Stimulated activated naive CD8-positive, alpha-beta T cell treated with anti-CD3 and anti-CD28 coated beads, Interleukin-15, amount 100 ng/mL, for 72 hours (primary cell): Measurements from ENCODE around the gene SFTPA2.
"Not testable (repeated sequence)": the region's sequence is repeated elsewhere in the genome, so short reads cannot be mapped to it uniquely, and the experiment has no call there.

Experiments
- ATAC-seq: fragments of 150-1000 bp; cut with Tn5 transposase; 2 replicates; pipeline ENCODE4 v1.10.0; 2021; ENCODE audit warnings: mild to moderate bottlenecking, moderate library complexity
- DNase-seq, 2 donors: peaks; one replicate each; pipeline ENCODE4 v3.0.0; 2021 to 2022
- H3K27ac Mint-ChIP-seq, 2 donors: one replicate each; pipeline ENCODE4 v1.8.0; 2022; ENCODE audit warnings: mild to moderate bottlenecking in 2 of 2, mixed read lengths in 2 of 2, moderate library complexity in 2 of 2
- H3K27me3 Mint-ChIP-seq: one replicate; pipeline ENCODE4 v1.8.0; 2022; ENCODE audit warnings: mixed read lengths
- H3K4me1 Mint-ChIP-seq: one replicate; pipeline ENCODE4 v1.8.0; 2022; ENCODE audit warnings: mild to moderate bottlenecking, mixed read lengths
- H3K4me3 Mint-ChIP-seq, 2 donors: one replicate each; pipeline ENCODE4 v1.8.0; 2022; ENCODE audit warnings: mild to moderate bottlenecking in 2 of 2, mixed read lengths in 2 of 2, moderate library complexity in 1 of 2
- H3K9me3 Mint-ChIP-seq, 2 donors: one replicate each; pipeline ENCODE4 v1.8.0; 2022; ENCODE audit warnings: mixed read lengths in 2 of 2

The SFTPA2 gene

DNA sequence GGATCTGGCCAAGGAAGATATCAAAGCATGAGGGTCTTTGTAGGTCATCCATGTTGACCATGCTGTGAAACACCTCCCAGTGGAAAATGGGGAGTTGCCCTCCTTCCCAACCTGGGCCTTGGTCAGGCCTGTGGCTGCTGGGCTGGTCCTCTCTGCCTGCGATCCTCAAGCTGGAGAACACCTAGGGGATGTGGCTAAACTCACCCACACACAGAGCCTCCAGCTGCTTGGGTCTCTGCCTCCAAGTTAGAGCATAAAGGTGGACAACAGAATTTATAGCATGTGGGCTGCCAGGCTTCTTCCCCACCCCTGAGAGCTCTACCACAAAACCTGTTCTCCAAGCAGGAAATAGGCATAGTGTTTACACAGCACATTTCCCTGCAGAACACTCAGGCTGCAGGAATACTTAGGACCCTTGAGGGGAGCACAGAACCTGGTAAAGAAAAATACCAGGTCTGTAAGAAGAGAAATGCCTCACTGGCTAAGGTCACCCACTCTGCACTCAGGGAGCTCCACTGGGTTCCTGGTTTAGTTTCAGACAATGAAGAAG, at the start of gene SFTPA2:
TSS of gene SFTPA2 (minus strand) at position 248 of the 550 bp plus-strand sequence. CDS start 924 bp downstream, outside the sequence.
- ATAC-seq (no peak), DNase-seq (no peak)
- peaks cover 11% of the 10 kb centered on the region for H3K4me1 Mint-ChIP-seq
- H3K4me3 Mint-ChIP-seq: no peak within 1 kb of the TSS
- H3K27me3 Mint-ChIP-seq: peaks cover 28% of the 10 kb centered on the region
- H3K9me3 Mint-ChIP-seq: no peaks in the 10 kb centered on the region
- H3K27ac Mint-ChIP-seq: no peak within 1 kb of the TSS

DNA sequence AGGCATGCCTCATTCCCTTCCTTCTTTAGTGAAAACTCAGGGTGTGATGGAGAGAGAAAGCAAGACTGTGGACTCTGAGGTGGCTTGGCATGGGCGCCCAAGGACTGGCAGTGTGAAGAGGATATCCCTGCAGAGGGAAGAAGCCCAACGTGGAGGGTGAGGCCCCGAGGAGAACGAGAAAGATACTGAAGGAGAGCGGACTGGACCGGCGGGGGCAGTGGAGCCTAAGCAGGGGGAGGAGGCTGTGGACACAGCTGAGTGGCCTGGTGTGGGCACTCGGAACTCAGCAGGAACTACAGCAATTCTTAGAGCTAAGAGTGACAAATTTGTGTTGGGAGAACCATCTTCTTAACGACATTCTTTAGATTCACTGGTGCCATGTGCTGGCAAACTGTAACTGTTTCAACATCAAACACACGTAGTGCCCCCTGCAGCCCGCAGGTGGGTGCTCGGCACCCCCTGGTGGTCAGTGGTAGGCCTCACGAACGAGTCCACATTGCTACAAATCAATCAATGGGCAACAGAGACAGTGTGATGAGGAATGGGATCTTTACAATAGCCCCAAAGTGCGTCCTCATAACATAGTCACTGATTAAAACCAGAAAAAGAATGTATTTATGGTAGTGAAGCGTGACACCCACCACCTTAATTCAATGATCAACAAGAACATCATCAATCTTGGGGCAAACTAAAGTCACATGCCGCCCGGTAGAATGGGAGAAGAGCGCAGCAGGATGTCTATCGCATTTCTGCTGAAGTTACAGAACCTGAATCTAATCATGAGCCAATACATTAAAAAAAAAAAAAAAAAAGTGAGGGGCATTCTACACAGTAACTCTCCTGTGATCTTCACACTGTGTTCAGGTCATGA, 48.5 kb upstream of the SFTPA2 start:
- Mint-ChIP-seq H3K27ac (no peak overlapping the region), H3K4me1 (no peaks in the 10 kb centered on the region), H3K4me3 (no peak overlapping the region), H3K9me3 (peaks cover 0 to under 1% of the 10 kb centered on the region in 2 donors), H3K27me3 (peaks cover 9% of the 10 kb centered on the region)
- ATAC-seq (peak; percentile 71), DNase-seq (peak; percentile 40 to 60)

DNA sequence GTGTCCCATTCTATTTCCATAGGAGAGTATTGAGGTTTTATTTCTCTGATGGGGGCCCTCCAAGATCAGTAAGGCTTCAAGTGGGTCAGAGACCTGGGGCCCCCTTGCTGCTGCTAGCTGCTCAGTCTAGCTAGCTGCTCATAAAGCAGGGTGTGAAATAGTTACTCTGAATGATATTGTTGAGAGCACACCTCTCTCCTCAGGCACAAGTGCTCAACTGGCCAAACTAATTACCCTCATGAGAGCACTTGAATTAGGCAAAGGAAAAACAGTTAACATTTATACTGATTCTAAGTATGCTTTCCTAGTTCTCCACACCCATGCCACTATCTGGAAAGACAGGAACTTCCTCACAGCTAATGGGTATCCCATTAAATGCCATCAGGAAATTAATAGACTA, 45.1 kb upstream of the SFTPA2 start:
- Mint-ChIP-seq H3K9me3 (peaks cover 0 to 10% of the 10 kb centered on the region in 2 donors), H3K4me3 (no peak overlapping the region), H3K27ac (no peak overlapping the region), H3K27me3 (peaks cover 20% of the 10 kb centered on the region), H3K4me1 (no peaks in the 10 kb centered on the region)
- ATAC-seq (no peak), DNase-seq (no peak)

DNA sequence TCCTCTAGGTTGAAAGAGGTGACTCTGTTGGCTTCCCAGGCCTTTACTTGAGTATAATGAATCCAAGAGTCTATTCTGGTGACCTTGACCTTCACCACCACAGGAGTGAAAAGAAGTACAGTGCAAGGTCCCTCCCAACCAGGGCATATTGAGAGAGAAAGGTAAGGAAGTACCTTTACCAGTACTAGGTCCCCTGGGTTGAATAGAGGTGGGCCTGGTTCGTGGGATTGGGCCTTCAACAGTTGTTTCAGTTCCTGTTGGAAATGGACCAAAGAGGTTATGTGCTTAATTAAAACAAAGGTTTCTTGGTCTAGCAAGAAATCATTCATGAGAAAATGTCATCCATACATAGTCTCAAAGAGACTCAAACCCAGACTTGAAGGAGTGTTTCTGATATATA, 44.1 kb upstream of the SFTPA2 start:
- Mint-ChIP-seq H3K27me3 (peaks cover 21% of the 10 kb centered on the region), H3K4me1 (no peaks in the 10 kb centered on the region), H3K9me3 (peaks cover 0 to 10% of the 10 kb centered on the region in 2 donors), H3K27ac (peak overlapping the region in 1 of 2 donors; percentile 9), H3K4me3 (no peak overlapping the region)
- ATAC-seq (no peak), DNase-seq (no peak)

DNA sequence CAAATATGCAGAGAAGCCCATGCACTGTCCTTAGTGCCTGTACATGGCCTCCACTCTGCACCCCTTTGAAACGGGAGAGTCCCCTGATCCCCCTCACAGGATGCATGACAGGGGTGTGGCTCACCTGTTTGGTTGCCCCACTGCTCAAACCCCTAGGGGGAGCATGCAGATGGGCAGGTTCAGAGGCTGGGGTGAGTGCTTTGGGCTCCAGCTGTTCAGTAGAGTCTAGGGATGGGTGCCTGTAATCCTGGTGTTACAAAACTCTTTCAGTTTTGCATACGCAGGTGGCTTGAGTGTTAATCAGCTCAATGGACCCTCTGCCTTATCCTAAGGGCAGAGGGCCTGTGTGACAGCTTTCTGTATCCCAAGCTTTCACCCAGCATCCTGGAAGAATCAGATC, 42.7 kb upstream of the SFTPA2 start:
- Mint-ChIP-seq H3K4me3 (no peak overlapping the region), H3K27me3 (peaks cover 21% of the 10 kb centered on the region), H3K9me3 (peaks cover 5 to 12% of the 10 kb centered on the region in 2 donors), H3K27ac (no peak overlapping the region), H3K4me1 (no peaks in the 10 kb centered on the region)
- DNase-seq (no peak), ATAC-seq (peak; percentile 28)

DNA sequence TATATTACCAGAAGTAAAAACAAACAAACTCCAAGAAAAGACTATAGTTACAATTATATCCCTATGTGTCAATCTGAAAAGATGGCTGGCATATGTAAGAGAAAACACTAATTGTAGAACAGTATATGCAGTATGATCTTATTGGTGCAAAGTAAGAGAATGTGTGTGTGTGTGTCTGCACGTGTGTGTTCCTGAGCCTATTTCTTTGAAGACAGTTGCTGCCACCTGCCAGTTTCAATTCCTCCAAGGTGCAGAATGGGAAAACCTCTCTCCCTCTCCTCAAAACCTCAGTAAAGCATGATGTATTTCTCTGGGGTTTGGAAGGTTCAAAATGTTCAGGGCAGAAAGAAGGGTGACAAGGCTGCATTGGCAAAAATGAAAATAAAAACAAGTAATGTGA, 41.7 kb upstream of the SFTPA2 start:
- peaks cover 13% of the 10 kb centered on the region for H3K27me3 Mint-ChIP-seq
- H3K4me3 Mint-ChIP-seq: no peak overlapping the region
- ATAC-seq (no peak), DNase-seq (no peak)
- H3K27ac Mint-ChIP-seq: no peak overlapping the region
- peaks cover 11 to 22% of the 10 kb centered on the region in 2 donors for H3K9me3 Mint-ChIP-seq
- H3K4me1 Mint-ChIP-seq: no peaks in the 10 kb centered on the region

DNA sequence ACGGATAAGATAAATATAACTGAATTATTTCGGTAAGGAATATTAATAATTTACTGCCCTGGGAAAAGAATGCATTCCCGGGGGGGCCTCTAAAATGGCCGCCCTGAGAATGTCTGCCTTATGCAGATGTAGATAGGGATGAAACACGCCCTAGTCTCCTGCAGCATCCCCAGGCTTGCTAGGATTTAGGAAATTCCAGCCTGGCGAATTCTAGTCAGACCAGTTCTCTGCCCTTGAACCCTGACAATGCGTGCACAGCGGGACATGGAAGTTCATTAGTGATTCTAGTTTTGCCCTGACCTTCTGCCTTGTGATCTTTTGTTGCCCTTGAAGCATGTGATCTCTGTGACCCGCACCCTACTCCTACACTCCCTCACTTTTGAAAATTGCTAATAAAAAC, 39.4 kb upstream of the SFTPA2 start:
- ATAC-seq: not testable (repeated sequence)

DNA sequence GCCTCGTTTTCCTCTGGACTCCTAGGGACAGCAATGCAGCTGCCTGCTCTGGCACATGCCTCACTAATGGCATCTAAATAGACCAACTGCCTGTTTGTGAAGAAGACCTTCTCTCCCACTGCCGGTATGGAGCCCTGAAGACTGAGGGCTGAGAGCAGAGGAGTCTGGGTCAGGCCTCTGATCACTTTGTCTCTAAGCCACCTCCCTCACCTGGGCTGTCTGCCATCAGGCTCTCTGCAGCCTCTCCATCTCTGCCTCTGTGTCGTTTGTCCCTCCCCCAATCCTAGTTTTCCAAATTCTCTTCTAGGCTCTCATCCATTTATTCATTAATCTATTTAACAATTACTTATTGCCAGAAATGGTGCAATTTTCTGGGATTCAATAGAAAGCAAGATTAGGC, 35.3 kb upstream of the SFTPA2 start:
- no peak overlapping the region for H3K27ac Mint-ChIP-seq
- H3K4me1 Mint-ChIP-seq: no peaks in the 10 kb centered on the region
- no peak for DNase-seq
- peaks cover 11 to 13% of the 10 kb centered on the region in 2 donors for H3K9me3 Mint-ChIP-seq
- H3K27me3 Mint-ChIP-seq: peaks cover 17% of the 10 kb centered on the region
- no peak overlapping the region for H3K4me3 Mint-ChIP-seq
- ATAC-seq: no peak

More for the DNA sequence above, 39.4 kb upstream of the SFTPA2 start:
- peaks cover 11 to 23% of the 10 kb centered on the region in 2 donors for H3K9me3 Mint-ChIP-seq
- H3K4me3 Mint-ChIP-seq, DNase-seq, H3K27ac Mint-ChIP-seq, H3K4me1 Mint-ChIP-seq: not testable (repeated sequence)
- peaks cover 23% of the 10 kb centered on the region for H3K27me3 Mint-ChIP-seq

DNA sequence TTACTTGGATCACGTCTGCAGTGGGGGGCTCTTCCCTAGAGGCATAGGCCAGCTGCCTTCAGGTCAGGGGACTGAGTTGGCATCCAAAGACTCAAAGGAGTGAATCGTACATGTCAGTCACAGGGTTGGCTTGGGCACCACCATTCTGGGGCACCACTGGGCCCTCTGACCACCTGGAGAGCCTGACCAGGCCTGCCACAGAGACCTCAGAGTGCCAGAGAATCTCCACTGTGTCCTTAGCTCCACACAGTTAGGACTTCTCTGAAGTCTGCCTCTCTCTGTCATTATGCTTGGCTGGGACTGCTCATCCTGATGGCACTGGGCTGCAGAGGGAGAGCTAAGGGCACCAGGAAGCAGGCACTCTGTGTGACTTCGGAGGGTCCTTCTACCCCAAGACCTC, 34.4 kb upstream of the SFTPA2 start:
- ATAC-seq, H3K4me3 Mint-ChIP-seq: not testable (repeated sequence)
- peaks cover 23% of the 10 kb centered on the region for H3K27me3 Mint-ChIP-seq

DNA sequence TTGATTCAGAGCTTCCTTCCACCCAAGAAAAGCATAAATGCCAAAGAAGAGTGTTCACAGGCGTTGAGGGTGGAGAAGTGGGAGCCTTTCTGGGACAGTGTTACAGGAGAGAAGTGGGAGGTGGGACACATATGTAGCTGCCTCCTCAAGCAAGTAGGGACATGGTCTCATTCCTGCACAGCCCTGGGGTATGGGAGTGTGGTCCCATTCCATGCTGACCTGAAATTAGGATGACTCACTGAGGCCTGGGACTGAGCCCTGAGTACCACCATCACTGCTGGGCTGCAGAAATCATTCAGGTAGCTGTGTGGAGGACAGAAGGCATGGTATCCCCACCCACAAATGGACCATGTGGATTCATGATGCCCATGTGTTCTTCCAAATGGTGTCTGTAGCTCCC, 33.2 kb upstream of the SFTPA2 start:
- no peaks in the 10 kb centered on the region for H3K4me1 Mint-ChIP-seq
- peaks cover 5 to 13% of the 10 kb centered on the region in 2 donors for H3K9me3 Mint-ChIP-seq
- ATAC-seq: no peak
- no peak for DNase-seq
- no peak overlapping the region for H3K27ac Mint-ChIP-seq
- peaks cover 33% of the 10 kb centered on the region for H3K27me3 Mint-ChIP-seq
- H3K4me3 Mint-ChIP-seq: no peak overlapping the region

More for the DNA sequence above, 34.4 kb upstream of the SFTPA2 start:
- H3K9me3 Mint-ChIP-seq: peaks cover 11 to 13% of the 10 kb centered on the region in 2 donors
- not testable (repeated sequence) for H3K27ac Mint-ChIP-seq, DNase-seq, H3K4me1 Mint-ChIP-seq

DNA sequence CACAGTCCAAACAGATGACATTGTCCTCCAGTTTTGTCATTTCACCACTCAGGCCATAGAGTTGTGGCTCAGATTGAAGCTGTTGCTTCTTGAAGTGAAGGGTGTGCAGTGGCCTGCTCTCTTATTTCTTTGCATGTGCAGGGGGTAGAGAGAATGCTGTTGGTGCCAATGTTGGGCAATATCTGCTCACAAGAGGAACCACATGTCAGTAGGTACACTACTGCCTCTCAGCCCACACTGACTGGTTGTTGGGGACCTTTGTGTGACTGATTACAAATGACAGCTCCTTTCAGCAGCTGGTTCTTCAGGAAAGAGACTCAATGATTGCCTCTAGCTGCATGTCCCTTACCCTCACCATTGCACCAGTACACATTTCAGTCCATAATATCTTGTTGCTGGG, 28.6 kb upstream of the SFTPA2 start:
- peaks cover 40% of the 10 kb centered on the region for H3K27me3 Mint-ChIP-seq
- H3K27ac Mint-ChIP-seq: no peak overlapping the region
- no peak overlapping the region for H3K4me3 Mint-ChIP-seq
- no peak for ATAC-seq
- no peaks in the 10 kb centered on the region for H3K4me1 Mint-ChIP-seq
- H3K9me3 Mint-ChIP-seq: no peaks in the 10 kb centered on the region
- DNase-seq: no peak

DNA sequence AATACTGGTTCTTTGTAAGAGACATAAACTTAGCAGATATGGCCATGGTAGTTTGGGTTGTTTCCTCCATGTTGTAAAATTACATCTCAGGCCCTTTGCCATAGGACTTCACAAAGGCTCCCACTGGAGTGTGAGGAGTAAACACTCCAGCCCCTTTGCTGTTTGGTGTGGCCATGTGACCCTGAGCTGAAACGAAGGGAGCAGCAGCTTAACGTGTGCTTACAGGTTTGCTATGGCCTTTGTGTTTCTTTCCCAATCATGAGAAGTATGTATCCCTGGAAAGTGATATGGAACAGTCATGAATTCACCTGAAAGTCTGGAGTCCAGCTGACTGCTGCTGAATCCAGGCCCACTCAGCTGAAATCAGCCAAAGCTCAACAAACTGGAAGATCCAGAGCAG, 26.7 kb upstream of the SFTPA2 start:
- DNase-seq: no peak
- H3K4me3 Mint-ChIP-seq: no peak overlapping the region
- no peak overlapping the region for H3K27ac Mint-ChIP-seq
- H3K27me3 Mint-ChIP-seq: peaks cover 40% of the 10 kb centered on the region
- H3K4me1 Mint-ChIP-seq: no peaks in the 10 kb centered on the region
- no peaks in the 10 kb centered on the region for H3K9me3 Mint-ChIP-seq
- no peak for ATAC-seq

DNA sequence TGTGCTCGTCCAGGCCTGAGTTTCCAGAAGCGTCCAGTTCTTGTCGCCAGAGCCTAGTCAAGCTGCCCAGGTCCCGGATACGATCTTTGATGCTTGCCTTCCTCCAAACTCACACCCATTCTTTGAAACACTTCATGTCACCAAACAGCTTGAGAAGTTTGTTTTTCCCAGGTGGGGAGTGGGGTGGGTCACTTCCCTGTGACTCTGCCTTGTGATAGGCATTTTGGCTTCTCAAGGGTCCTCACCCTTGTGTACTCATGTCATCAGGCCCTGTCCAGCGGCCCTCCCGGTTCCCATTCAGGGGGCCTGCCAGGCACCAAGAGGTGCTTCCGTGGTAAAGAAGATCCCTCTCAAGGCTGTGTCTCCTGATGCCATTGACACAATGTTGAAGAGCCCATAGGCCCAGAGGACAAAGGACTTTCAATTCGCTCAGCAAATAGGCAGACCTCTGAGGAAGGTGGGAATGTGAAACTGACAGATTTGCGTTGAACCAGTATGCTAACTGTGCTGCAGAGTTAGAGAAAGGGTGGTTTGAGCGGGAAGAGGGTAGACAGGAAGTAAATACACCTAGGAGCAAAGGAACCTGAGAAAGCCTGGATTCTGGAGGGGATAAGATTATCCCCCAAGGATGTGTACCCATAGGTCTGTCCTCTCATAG, 25.8 kb upstream of the SFTPA2 start:
- DNase-seq (no peak), ATAC-seq (no peak)
- Mint-ChIP-seq H3K9me3 (no peaks in the 10 kb centered on the region), H3K4me3 (no peak overlapping the region), H3K27ac (no peak overlapping the region), H3K27me3 (peaks cover 40% of the 10 kb centered on the region), H3K4me1 (no peaks in the 10 kb centered on the region)

DNA sequence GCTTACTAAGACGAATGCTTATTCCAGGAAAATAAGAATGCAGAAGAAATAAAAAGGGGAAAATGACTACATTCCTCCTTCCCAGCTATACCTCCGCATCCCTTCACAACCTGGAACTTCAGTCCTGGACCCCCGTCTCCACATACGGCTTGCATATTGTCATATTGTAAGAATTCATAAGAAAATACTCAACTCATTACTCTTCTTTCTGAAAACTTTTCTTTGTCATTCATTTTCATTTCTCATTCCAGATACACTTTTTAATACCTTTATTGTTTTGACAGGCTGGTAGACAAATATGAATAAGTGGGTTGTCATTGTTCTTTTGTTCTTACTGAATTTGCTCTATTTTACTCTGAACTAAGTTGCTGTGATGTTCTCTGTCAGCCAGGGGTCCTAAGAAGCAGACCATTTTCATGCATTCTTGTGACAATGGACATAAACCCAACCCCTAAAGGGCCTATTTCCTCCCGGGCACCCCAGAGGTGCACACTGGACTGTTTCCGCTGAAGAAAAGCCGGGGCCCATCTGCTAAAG, 23.3 kb upstream of the SFTPA2 start:
- Mint-ChIP-seq H3K4me1 (no peaks in the 10 kb centered on the region), H3K9me3 (no peaks in the 10 kb centered on the region), H3K27me3 (peaks cover 18% of the 10 kb centered on the region), H3K27ac (no peak overlapping the region), H3K4me3 (peak overlapping the region in 1 of 2 donors; percentile 57)
- ATAC-seq (peak; percentile 33), DNase-seq (no peak)

DNA sequence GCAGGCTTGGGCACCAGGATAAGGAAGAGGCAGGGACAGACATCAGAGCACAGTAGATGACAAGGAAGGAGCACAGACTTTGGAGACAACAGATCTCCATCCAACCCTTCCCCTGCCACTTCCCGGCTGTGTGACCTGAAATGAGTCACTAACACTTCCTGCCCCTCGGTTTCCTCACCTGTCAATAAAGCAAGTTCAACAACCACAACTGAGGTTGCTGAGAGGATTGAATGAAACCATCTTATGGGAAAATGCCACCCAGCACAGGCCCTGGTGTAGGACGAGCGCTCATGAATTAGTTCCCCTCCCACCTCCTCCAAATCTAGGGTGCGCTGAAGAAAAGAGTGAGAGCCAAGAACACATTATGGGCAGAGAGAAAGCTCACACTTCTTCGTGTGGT, 22.7 kb upstream of the SFTPA2 start:
- ATAC-seq (peak; percentile 87), DNase-seq (peak in 1 of 2 donors; percentile 25)
- H3K4me3 Mint-ChIP-seq: peak overlapping the region in 1 of 2 donors; percentile 57
- not testable (repeated sequence) for H3K4me1 Mint-ChIP-seq, H3K27ac Mint-ChIP-seq, H3K9me3 Mint-ChIP-seq
- peaks cover 18% of the 10 kb centered on the region for H3K27me3 Mint-ChIP-seq

DNA sequence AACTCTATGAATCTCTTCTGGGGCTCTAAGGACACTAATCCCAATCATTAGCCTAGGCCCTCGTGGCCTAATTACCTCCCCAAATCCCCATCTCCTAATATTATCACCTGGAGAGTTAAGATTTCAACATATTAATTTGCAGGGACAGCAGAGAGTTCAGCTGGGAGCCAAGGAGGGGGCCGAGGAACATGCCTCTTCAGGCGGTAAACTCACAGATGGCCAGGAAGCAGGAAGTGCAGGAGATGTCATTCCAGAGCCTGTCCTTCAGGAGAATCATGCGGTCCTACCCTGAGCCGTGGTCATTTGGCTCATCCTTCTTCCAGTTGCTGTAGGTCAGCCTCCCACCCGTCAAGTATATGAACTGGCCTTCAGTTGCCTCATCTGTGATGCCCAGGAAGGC, 21.9 kb upstream of the SFTPA2 start:
- DNase-seq (no peak), ATAC-seq (no peak)
- peaks cover 16% of the 10 kb centered on the region for H3K27me3 Mint-ChIP-seq
- no peak overlapping the region for H3K27ac Mint-ChIP-seq
- no peaks in the 10 kb centered on the region for H3K4me1 Mint-ChIP-seq
- H3K4me3 Mint-ChIP-seq: no peak overlapping the region
- no peaks in the 10 kb centered on the region for H3K9me3 Mint-ChIP-seq
